ENCODE measurements around the gene METTL17.

DNA sequence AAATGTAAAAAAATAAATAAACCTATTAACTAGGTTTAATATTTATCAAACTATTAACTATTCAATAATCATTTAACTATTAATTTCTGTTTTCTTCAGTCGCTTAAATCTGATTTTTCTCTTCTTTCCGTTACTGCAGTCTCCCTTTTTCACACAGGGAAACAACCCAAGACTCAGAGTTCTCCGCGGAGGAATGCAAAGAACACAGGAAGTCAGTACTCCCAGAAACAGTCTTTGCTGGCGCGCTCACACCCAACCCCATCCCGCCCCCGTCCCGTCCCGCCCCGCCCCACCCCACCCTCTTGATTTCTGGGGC lies 351 bp upstream of the METTL17 start:
- TF ChIP-seq, protein P1, sequence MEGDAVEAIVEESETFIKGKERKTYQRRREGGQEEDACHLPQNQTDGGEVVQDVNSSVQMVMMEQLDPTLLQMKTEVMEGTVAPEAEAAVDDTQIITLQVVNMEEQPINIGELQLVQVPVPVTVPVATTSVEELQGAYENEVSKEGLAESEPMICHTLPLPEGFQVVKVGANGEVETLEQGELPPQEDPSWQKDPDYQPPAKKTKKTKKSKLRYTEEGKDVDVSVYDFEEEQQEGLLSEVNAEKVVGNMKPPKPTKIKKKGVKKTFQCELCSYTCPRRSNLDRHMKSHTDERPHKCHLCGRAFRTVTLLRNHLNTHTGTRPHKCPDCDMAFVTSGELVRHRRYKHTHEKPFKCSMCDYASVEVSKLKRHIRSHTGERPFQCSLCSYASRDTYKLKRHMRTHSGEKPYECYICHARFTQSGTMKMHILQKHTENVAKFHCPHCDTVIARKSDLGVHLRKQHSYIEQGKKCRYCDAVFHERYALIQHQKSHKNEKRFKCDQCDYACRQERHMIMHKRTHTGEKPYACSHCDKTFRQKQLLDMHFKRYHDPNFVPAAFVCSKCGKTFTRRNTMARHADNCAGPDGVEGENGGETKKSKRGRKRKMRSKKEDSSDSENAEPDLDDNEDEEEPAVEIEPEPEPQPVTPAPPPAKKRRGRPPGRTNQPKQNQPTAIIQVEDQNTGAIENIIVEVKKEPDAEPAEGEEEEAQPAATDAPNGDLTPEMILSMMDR (IDR thresholded peaks at IDR 0.05; ENCODE audit: control extremely low read depth in 1 of 3, insufficient read depth in 1 of 3, low read depth in 1 of 3, low read length in 3 of 3) = no peak
- TF ChIP-seq EZH2 (IDR thresholded peaks at IDR 0.05; ENCODE audit: low read depth, low read length, severe bottlenecking) (no peak), BRCA1 (IDR thresholded peaks at IDR 0.05; ENCODE audit: low read depth, low read length) (no peak)
- TF ChIP-seq, protein P2, sequence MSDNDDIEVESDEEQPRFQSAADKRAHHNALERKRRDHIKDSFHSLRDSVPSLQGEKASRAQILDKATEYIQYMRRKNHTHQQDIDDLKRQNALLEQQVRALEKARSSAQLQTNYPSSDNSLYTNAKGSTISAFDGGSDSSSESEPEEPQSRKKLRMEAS (IDR thresholded peaks at IDR 0.05) = no peak
